ENCODE measurements around the gene NR1H4. TPM values are rescaled to one million over a fixed set of nuclear protein-coding genes. Genes with fewer than 3 reads are reported as not detected.

The NR1H4 gene
- total RNA-seq, 2 donors from 2014 or later = not detected

DNA sequence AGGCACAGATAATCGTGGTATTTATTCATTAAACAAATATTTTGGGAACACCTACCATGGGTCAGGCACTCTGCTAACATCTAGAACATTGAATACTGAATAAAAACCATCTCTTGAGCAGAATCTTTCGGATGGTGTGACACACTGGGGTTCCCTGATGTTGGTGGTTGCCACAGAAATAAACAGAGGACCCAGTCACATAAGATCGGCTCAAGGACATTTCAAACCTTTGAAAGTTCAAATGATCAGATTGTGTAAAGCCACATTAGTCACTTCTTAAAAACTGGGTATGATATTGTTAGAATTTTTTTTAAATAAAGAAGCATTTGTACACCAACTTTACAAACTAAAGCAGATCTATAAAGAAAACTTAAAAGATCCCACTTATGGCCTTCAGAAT is 39.0 kb downstream of the NR1H4 start:
- Histone ChIP-seq H3K9me3 (no peaks in the 10 kb centered on the region), H3K4me3 (no peak overlapping the region), H3K4me1 (replicated peaks) (no peaks in the 10 kb centered on the region), H3K36me3 (no peaks in the 10 kb centered on the region), H3K27ac (no peak overlapping the region), H3K27me3 (replicated peaks; ENCODE audit: insufficient read depth) (no peaks in the 10 kb centered on the region)
- no peak for DNase-seq (ENCODE audit: low spot score)
- WGBS = 79% methylated on average over 3 of the region's 3 CpGs
- intact Hi-C loops (cut with DNase I) = no loop called here
- TF ChIP-seq POLR2A (IDR thresholded peaks at IDR 0.05) = no peak
- no peak for TF ChIP-seq CTCF (IDR thresholded peaks at IDR 0.05)
- TF ChIP-seq POLR2AphosphoS5 (IDR thresholded peaks at IDR 0.05) = no peak

GRCh38 chr12:100515968-100516367 is 42.3 kb downstream of the NR1H4 start:
- H3K27me3 ChIP-seq (replicated peaks; ENCODE audit: insufficient read depth) = no peaks in the 10 kb centered on the region
- H3K4me3 ChIP-seq = no peak overlapping the region
- 94% methylated on average over 3 of the region's 3 CpGs for WGBS
- no peaks in the 10 kb centered on the region for H3K36me3 ChIP-seq
- TF ChIP-seq POLR2AphosphoS5 (IDR thresholded peaks at IDR 0.05) (no peak), POLR2A (IDR thresholded peaks at IDR 0.05) (no peak), CTCF (IDR thresholded peaks at IDR 0.05) (no peak)
- no peak overlapping the region for H3K27ac ChIP-seq
- no peaks in the 10 kb centered on the region for H3K4me1 ChIP-seq (replicated peaks)
- no peak for DNase-seq (ENCODE audit: low spot score)
- H3K9me3 ChIP-seq = no peaks in the 10 kb centered on the region
- intact Hi-C loops (cut with DNase I) = no loop called here

GRCh38 chr12:100518376-100518775 is 44.7 kb downstream of the NR1H4 start:
- 79% methylated on average over 1 of the region's 1 CpG for WGBS
- Histone ChIP-seq H3K36me3 (no peaks in the 10 kb centered on the region), H3K4me1 (replicated peaks) (no peaks in the 10 kb centered on the region), H3K27ac (no peak overlapping the region), H3K9me3 (no peaks in the 10 kb centered on the region), H3K27me3 (replicated peaks; ENCODE audit: insufficient read depth) (no peaks in the 10 kb centered on the region), H3K4me3 (no peak overlapping the region)
- no peak for DNase-seq (ENCODE audit: low spot score)
- TF ChIP-seq POLR2A (IDR thresholded peaks at IDR 0.05) (no peak), POLR2AphosphoS5 (IDR thresholded peaks at IDR 0.05) (no peak), CTCF (IDR thresholded peaks at IDR 0.05) (no peak)
- intact Hi-C loops (cut with DNase I) = no loop called here

DNA sequence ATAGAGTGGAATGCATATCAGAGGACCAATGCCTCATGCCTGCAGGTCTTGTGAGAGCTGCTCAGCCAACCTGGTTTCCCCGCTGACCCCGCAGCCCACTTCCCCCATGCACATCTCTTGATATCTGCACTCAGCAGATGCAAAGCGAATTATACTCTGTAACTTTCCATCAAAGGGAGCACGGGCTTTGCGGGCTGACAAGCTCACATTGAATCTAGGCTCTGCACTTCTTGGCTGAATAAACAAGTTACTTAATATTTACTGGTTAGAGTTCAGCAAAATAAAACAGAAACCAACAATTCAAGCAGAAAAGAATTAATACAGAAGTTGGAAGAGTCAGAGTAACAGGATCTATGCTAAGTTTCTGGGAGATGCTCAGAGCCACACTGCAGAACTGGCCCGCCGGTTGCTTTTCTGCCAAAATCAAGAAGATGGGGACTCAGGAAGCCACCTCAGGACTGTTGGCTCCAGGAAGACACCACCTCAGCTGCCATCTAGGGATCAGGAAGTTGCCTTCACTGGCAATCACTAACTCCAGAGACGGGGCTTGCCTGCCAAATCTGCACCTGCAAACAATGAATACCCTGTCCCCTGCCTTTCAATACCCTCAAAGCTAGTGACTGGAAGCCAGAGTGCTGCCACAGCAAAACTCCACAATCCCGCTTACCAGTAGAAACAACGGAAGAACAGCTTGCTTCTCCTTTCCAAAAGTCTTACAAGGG is 46.5 kb downstream of the NR1H4 start:
- Histone ChIP-seq H3K4me3 (no peak overlapping the region), H3K4me1 (replicated peaks) (no peaks in the 10 kb centered on the region), H3K27ac (no peak overlapping the region), H3K9me3 (no peaks in the 10 kb centered on the region), H3K36me3 (no peaks in the 10 kb centered on the region), H3K27me3 (replicated peaks; ENCODE audit: insufficient read depth) (no peaks in the 10 kb centered on the region)
- intact Hi-C loops (cut with DNase I) = no loop called here
- no peak for DNase-seq (ENCODE audit: low spot score)
- TF ChIP-seq POLR2A (IDR thresholded peaks at IDR 0.05) (no peak), CTCF (IDR thresholded peaks at IDR 0.05) (no peak), POLR2AphosphoS5 (IDR thresholded peaks at IDR 0.05) (no peak)
- 78% methylated on average over 10 of the region's 10 CpGs for WGBS

GRCh38 chr12:100521958-100522357 is 48.3 kb downstream of the NR1H4 start:
- WGBS = 52% methylated on average over 1 of the region's 1 CpG
- no peak overlapping the region for H3K27ac ChIP-seq
- no peaks in the 10 kb centered on the region for H3K27me3 ChIP-seq (replicated peaks; ENCODE audit: insufficient read depth)
- H3K9me3 ChIP-seq = no peaks in the 10 kb centered on the region
- TF ChIP-seq POLR2AphosphoS5 (IDR thresholded peaks at IDR 0.05) = no peak
- TF ChIP-seq POLR2A (IDR thresholded peaks at IDR 0.05) = no peak
- no peak for TF ChIP-seq CTCF (IDR thresholded peaks at IDR 0.05)
- DNase-seq (ENCODE audit: low spot score) = no peak
- no peaks in the 10 kb centered on the region for H3K36me3 ChIP-seq
- H3K4me3 ChIP-seq = no peak overlapping the region
- intact Hi-C loops (cut with DNase I) = no loop called here
- H3K4me1 ChIP-seq (replicated peaks) = no peaks in the 10 kb centered on the region

Data from prostate gland (tissue), 2 donors.